KMS-11 (cell line): ENCODE measurements around the gene SLC7A10.

Experiments used
- H2AFZ ChIP-seq: fragments of 200-600 bp; sonication (generic); 2 replicates; pipeline ENCODE4 v1.6.1; 2016; ENCODE audit warnings: antibody characterized with exemption, mixed run types, low read depth
- H3K27ac ChIP-seq: fragments of 200-600 bp; sonication (generic); 2 replicates; pipeline ENCODE4 v1.6.1; 2016; ENCODE audit warnings: mild to moderate bottlenecking, mixed run types
- H3K27me3 ChIP-seq: fragments of 200-600 bp; sonication (generic); 2 replicates; pipeline ENCODE4 v1.6.1; 2017; ENCODE audit warnings: mild to moderate bottlenecking, low read depth, mixed run types, moderate library complexity; ENCODE audit not compliant: insufficient read depth
- H3K36me3 ChIP-seq: fragments of 200-600 bp; sonication (generic); 2 replicates; pipeline ENCODE4 v1.6.1; 2017; ENCODE audit warnings: mild to moderate bottlenecking, mixed run types; ENCODE audit not compliant: insufficient read depth
- H3K4me1 ChIP-seq: fragments of 200-600 bp; sonication (generic); 2 replicates; pipeline ENCODE4 v1.6.1; 2016; ENCODE audit warnings: mild to moderate bottlenecking, low read depth, mixed run types; ENCODE audit not compliant: poor library complexity, severe bottlenecking
- H3K4me2 ChIP-seq: fragments of 200-600 bp; sonication (generic); 2 replicates; pipeline ENCODE4 v1.7.0; 2016; ENCODE audit warnings: mild to moderate bottlenecking, mixed run types
- H3K4me3 ChIP-seq: fragments of 200-600 bp; sonication (generic); IDR thresholded peaks from 2 replicates; pipeline ENCODE4 v1.6.1; 2017; ENCODE audit warnings: low read depth, low read length, mixed read lengths; ENCODE audit not compliant: insufficient read depth
- H3K79me2 ChIP-seq: fragments of 200-600 bp; sonication (generic); 2 replicates; pipeline ENCODE4 v1.6.1; 2016; ENCODE audit warnings: low read depth, mixed run types; ENCODE audit not compliant: insufficient read depth
- H3K9ac ChIP-seq: fragments of 200-600 bp; sonication (generic); 2 replicates; pipeline ENCODE4 v1.6.1; 2016; ENCODE audit warnings: mild to moderate bottlenecking, mixed run types
- H4K20me1 ChIP-seq: fragments of 200-600 bp; sonication (generic); 2 replicates; pipeline ENCODE4 v1.6.1; 2016; ENCODE audit warnings: mild to moderate bottlenecking, mixed run types; ENCODE audit not compliant: insufficient read depth
- CTCF ChIP-seq: fragments of 200-600 bp; sonication (generic); conservative IDR thresholded peaks from 2 replicates; pipeline ENCODE4 v1.6.1; 2017; ENCODE audit warnings: low read depth, mild to moderate bottlenecking, antibody characterized with exemption, low read length, moderate library complexity, mixed read lengths

The SLC7A10 gene

GRCh38 chr19:33208371-33208895 lies 17.2 kb downstream of the SLC7A10 start:
- Histone ChIP-seq H3K36me3 (no peaks in the 10 kb centered on the region), H3K27ac (no peak overlapping the region), H3K4me3 (no peak overlapping the region), H4K20me1 (no peaks in the 10 kb centered on the region), H3K27me3 (peaks cover 17% of the 10 kb centered on the region; the same call in 1 of the 2 replicates), H2AFZ (no peak overlapping the region), H3K9ac (no peak overlapping the region), H3K4me2 (no peak overlapping the region), H3K4me1 (no peaks in the 10 kb centered on the region), H3K79me2 (no peaks in the 10 kb centered on the region)
- TF ChIP-seq CTCF, result no peak

GRCh38 chr19:33207903-33208302 lies 17.7 kb downstream of the SLC7A10 start:
- TF ChIP-seq CTCF, result no peak
- Histone ChIP-seq H3K4me1 (no peaks in the 10 kb centered on the region), H2AFZ (no peak overlapping the region), H3K79me2 (no peaks in the 10 kb centered on the region), H3K4me2 (no peak overlapping the region), H4K20me1 (no peaks in the 10 kb centered on the region), H3K27ac (no peak overlapping the region), H3K4me3 (no peak overlapping the region), H3K27me3 (peaks cover 16% of the 10 kb centered on the region; the same call in 1 of the 2 replicates), H3K36me3 (no peaks in the 10 kb centered on the region), H3K9ac (no peak overlapping the region)

- Histone ChIP-seq H3K4me3 (no peak overlapping the region), H3K36me3 (no peaks in the 10 kb centered on the region), H3K27me3 (peaks cover 13% of the 10 kb centered on the region; the same call in 1 of the 2 replicates), H3K9ac (no peak overlapping the region), H3K79me2 (no peaks in the 10 kb centered on the region), H3K4me1 (no peaks in the 10 kb centered on the region), H2AFZ (no peak overlapping the region), H3K4me2 (no peak overlapping the region), H4K20me1 (no peaks in the 10 kb centered on the region), H3K27ac (no peak overlapping the region)
- no peak for TF ChIP-seq CTCF
Measured at GRCh38 chr19:33207040-33207620, 18.5 kb downstream of the SLC7A10 start.

- no peaks in the 10 kb centered on the region for H3K79me2 ChIP-seq
- H4K20me1 ChIP-seq, result no peaks in the 10 kb centered on the region
- no peaks in the 10 kb centered on the region for H3K4me1 ChIP-seq
- H3K27me3 ChIP-seq, result peaks cover 9% of the 10 kb centered on the region; the same call in 1 of the 2 replicates
- H3K4me3 ChIP-seq, result no peak overlapping the region
- TF ChIP-seq CTCF, result no peak
- H3K9ac ChIP-seq, result no peak overlapping the region
- no peaks in the 10 kb centered on the region for H3K36me3 ChIP-seq
- H3K27ac ChIP-seq, result no peak overlapping the region
- no peak overlapping the region for H2AFZ ChIP-seq
- no peak overlapping the region for H3K4me2 ChIP-seq
Measured at GRCh38 chr19:33206261-33207039, 19.2 kb downstream of the SLC7A10 start.
